Aorta (tissue), 5 donors: Measurements from ENCODE around the gene ZNF679. TPM values are rescaled to one million over a fixed set of nuclear protein-coding genes. Genes with fewer than 3 reads are reported as not detected.
"Not testable (repeated sequence)": the region's sequence is repeated elsewhere in the genome, so short reads cannot be mapped to it uniquely, and the experiment has no call there.

ENCODE experiments used
- ATAC-seq: fragments of 200-7000 bp; cut with Tn5 transposase; one replicate; pipeline ENCODE4 v1.9.1; 2022; ENCODE audit warnings: moderate library complexity; ENCODE audit not compliant: low FRiP score
- DNase-seq, 2 donors: peaks; one replicate each; pipeline ENCODE4 v3.0.0-alpha.2; 2020
- H3K27ac ChIP-seq, 2 donors: one replicate each; pipeline ENCODE4 v1.5.1; 2013; ENCODE audit warnings: low read length in 2 of 2, mild to moderate bottlenecking in 2 of 2, moderate library complexity in 2 of 2, control low read depth in 1 of 2, inconsistent platforms in 1 of 2, low read depth in 1 of 2
- H3K27me3 ChIP-seq, 2 donors: one replicate each; pipeline ENCODE4 v1.6.1; 2013; ENCODE audit warnings: control low read depth in 1 of 2, low read length in 1 of 2, mild to moderate bottlenecking in 1 of 2, moderate library complexity in 1 of 2; ENCODE audit not compliant: insufficient read depth in 2 of 2, control insufficient read depth in 1 of 2
- H3K36me3 ChIP-seq, 2 donors: one replicate each; pipeline ENCODE4 v1.6.1; 2013; ENCODE audit warnings: control low read depth in 1 of 2, low read length in 1 of 2, mild to moderate bottlenecking in 1 of 2; ENCODE audit not compliant: insufficient read depth in 2 of 2, control insufficient read depth in 1 of 2
- H3K4me1 ChIP-seq, 2 donors: one replicate each; pipeline ENCODE4 v1.6.1; 2013; ENCODE audit warnings: low read length in 2 of 2, control low read depth in 1 of 2, mild to moderate bottlenecking in 1 of 2, moderate library complexity in 1 of 2; ENCODE audit not compliant: insufficient read depth in 2 of 2, control insufficient read depth in 1 of 2
- H3K4me3 ChIP-seq, 2 donors: one replicate each; pipeline ENCODE4 v1.5.1; 2013; ENCODE audit warnings: low read length in 2 of 2, control low read depth in 1 of 2, mild to moderate bottlenecking in 1 of 2
- H3K9me3 ChIP-seq: one replicate; pipeline ENCODE4 v1.6.1; 2013; ENCODE audit warnings: mild to moderate bottlenecking, low read length; ENCODE audit not compliant: control insufficient read depth
- WGBS, 2 donors: extraction: QIAGEN DNeasy Blood & Tissue Kit; methylation state at CpG; one replicate each; pipeline ENCODE4 v1.1.7; 2013; 5-methylcytosine and 5-hydroxymethylcytosine counted together
- intact Hi-C, 2 donors: fragments of 100-400 bp; cut with DNase I; formaldehyde crosslinking; loops; one replicate each; pipeline versions ENCODE4 v1.14.2 to v1.15.0; 2022
- long read RNA-seq, 2 donors: library from polyadenylated mRNA; unstranded; transcript quantifications; one replicate each; pipeline ENCODE4 v2.0.0, GENCODE V29; 2020 to 2021
- polyA plus RNA-seq, 2 donors: library from polyadenylated mRNA; stranded (reverse); fragments of 200-250 nt; gene quantifications; one replicate each; pipeline ENCODE4 v1.2.3, GENCODE V29; 2013
- total RNA-seq, 2 donors: library from RNA; stranded (reverse); fragmentation: NEBNext Ultra II Directional; extraction: Animal tissue kit (Norgen Biotek cat#: 25700); gene quantifications; one replicate each; pipeline ENCODE4 v1.2.1, GENCODE V29; 2021
- donor health status: healthy with polysubstance abuse.
- donor health status: Bipolar disorder and iron deficiency.
- donor health status: DM: no; HTN: no; CAD: no.
- donor health status: DM: no; HTN: no; CAD: no.
- donor health status: DM: yes; HTN: yes; CAD: no.

Gene ZNF679
- total RNA-seq (not detected), polyA plus RNA-seq (not detected)
- long read RNA-seq, donor 1 = 0 reads
- long read RNA-seq, donor 2 = 0 reads

DNA sequence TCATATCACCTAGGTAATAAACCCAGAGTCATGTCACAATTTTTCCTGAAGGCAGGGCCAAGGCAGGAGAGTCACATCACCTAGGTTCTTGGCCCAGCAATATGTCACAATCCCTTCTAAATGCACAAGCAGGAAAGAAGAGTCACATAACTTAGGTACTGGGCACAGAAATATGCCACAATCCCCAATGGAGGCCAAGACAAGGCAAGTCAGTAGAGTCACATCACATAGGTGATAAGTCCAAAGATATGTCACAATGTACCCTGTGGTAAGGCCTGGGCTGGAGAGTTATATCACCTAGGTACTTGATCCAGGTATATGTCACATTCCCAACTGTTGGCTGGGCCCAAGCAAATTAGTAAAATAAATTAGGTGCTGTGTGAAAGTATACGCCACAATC is at the start of gene ZNF679:
Gene ZNF679, plus strand, starts transcription at position 301 of the 400 bp plus-strand sequence. CDS start 20,644 bp downstream, outside the sequence.
- WGBS, 2 donors = 87 to 88% methylated on average over 1 of the region's 1 CpG
- DNase-seq, H3K9me3 ChIP-seq, intact Hi-C loops, H3K4me1 ChIP-seq, ATAC-seq, H3K4me3 ChIP-seq, H3K36me3 ChIP-seq, H3K27ac ChIP-seq, H3K27me3 ChIP-seq: not testable (repeated sequence)

DNA sequence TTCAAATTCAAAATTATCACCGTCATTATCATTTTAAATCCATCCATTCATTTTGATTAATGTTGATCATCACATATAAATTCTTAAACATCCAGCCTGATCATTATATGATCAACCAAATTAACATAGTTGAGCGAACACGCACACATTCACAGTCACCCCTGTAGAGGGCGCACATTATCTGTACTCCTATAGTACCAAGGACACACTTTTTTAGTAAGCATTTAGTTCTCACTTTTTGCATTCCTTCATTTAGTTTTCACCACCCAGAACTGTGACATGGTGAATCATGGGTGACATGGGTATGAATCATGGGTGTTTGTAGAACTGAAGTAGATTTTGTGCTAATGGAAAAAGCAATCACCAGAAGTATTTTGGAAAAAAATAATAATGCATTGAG is 47.3 kb upstream of the ZNF679 start:
- DNase-seq (no peak), ATAC-seq (no peak)
- peaks cover 2% of the 10 kb centered on the region for H3K9me3 ChIP-seq
- H3K27ac ChIP-seq = no peak overlapping the region
- no peaks in the 10 kb centered on the region for H3K36me3 ChIP-seq
- H3K4me1 ChIP-seq = no peaks in the 10 kb centered on the region
- H3K4me3 ChIP-seq = no peak overlapping the region
- H3K27me3 ChIP-seq = no peaks in the 10 kb centered on the region
- 42 to 46% methylated on average over 4 of the region's 4 CpGs for WGBS, 2 donors
- intact Hi-C loops = loop anchor here in 1 of 2 donors (5.0 kb wide), 1 partner anchor 441 kb away; no protein-coding TSS in a partner anchor

DNA sequence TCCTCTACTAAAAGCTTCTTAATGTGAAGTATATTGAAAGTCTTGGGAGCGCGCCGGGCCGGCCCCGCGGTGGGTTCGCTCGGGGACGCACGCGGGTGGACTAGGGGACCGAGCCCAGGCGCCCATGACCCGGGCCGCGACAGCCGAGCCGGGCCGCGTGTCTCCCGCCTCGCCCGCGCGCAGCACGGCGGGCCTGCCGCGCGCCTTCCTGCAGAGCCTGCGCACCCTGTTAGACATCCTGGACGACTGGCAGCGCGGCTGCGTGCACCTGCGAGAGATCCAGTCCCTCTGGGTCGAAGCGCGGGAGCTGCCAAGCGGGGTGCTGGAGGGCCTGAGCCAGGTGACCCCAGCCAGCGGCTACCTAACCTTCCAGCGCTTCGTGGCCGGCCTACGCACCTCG is 46.7 kb upstream of the ZNF679 start:
- H3K4me3 ChIP-seq = no peak overlapping the region
- ATAC-seq (no peak), DNase-seq (no peak)
- 18 to 33% methylated on average over 46 of the region's 46 CpGs for WGBS, 2 donors
- H3K4me1 ChIP-seq = no peaks in the 10 kb centered on the region
- H3K27ac ChIP-seq = no peak overlapping the region
- intact Hi-C loops = loop anchor here in 1 of 2 donors (5.0 kb wide), 1 partner anchor 441 kb away; no protein-coding TSS in a partner anchor
- peaks cover 2% of the 10 kb centered on the region for H3K9me3 ChIP-seq
- no peaks in the 10 kb centered on the region for H3K36me3 ChIP-seq
- no peaks in the 10 kb centered on the region for H3K27me3 ChIP-seq

DNA sequence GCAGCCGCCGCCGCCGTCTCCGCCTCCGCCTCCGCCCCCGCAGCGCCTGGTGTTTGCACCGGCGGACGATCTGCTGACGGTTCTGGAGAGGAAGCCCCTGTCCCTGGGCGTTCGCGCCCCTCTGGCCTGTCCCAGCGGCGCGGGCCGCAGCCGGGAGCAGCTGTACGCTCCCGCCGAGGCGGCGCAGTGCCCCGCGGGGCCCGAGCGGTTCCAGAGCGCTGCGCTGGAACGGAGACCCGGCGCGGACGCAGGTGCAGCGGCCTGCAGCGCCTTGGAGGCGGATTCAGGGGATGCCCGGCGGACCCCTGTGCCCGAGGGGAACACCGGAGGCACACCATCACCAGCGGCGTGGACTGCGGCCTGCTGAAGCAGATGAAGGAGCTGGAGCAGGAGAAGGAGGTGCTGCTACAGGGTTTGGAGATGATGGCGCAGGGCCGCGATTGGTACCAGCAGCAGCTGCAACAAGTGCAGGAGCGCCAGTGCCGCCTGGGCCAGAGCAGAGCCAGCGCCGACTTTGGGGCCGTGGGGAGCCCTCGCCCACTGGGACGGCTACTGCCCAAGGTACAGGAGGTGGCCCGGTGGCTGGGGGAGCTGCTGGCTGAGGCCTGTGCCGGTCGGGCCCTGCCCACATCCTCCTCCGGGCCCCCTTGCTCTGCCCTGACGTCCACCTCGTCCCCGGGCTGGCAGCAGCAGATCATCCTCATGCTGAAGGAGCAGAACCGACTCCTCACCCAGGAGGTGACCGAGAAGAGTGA is 46.1 kb upstream of the ZNF679 start:
- 21 to 32% methylated on average over 62 to 66 of the region's 66 CpGs for WGBS, 2 donors

DNA sequence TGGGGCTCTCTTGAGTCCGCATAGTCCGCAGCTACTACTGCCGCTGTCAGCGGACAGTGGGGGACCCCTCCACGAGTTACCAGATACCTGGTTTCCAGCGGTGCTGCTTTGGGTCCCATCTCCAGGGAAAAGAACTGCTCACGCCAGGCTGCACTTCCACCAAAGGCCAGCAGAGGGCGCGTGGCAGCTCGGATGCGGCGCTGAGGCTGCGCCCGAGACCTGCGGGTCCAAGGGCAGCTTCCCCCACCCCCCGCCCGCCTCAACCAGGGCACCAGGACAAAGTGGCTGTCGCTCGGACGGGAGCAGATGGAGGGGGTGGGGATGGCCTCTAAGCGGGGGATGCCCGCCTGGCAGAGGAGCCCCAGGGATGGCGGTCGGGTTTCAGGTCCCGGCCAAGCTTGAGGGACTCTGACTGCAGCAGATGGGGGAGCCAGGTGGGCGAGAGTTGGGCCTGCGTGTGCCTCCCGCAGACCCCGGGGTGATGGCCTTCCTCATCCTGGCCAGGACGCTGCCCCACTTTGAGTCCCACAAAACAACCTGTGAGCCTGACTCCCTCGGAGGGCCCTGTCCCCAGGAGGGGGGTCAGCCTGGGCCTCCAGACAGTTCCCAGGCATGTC is 45.0 kb upstream of the ZNF679 start:
- Histone ChIP-seq H3K4me3 (no peak overlapping the region), H3K9me3 (peaks cover 4% of the 10 kb centered on the region), H3K27ac (no peak overlapping the region), H3K36me3 (no peaks in the 10 kb centered on the region), H3K4me1 (no peaks in the 10 kb centered on the region), H3K27me3 (no peaks in the 10 kb centered on the region)
- 15 to 25% methylated on average over 29 to 31 of the region's 31 CpGs for whole genome bisulfite sequencing, 2 donors
- DNase-seq = no peak
- intact Hi-C loops = loop anchor here (2.0 to 5.0 kb wide), 2 partner anchors 436 to 439 kb away; no protein-coding TSS in a partner anchor
- ATAC-seq = peak; percentile 45

More for the DNA sequence above, 46.1 kb upstream of the ZNF679 start:
- H3K4me1 ChIP-seq = no peaks in the 10 kb centered on the region
- H3K9me3 ChIP-seq = peaks cover 2% of the 10 kb centered on the region
- no peaks in the 10 kb centered on the region for H3K27me3 ChIP-seq
- DNase-seq = no peak
- no peak for ATAC-seq
- no peak overlapping the region for H3K4me3 ChIP-seq
- H3K36me3 ChIP-seq = no peaks in the 10 kb centered on the region
- intact Hi-C loops = loop anchor here (2.0 to 5.0 kb wide), 2 partner anchors 437 to 440 kb away; no protein-coding TSS in a partner anchor
- no peak overlapping the region for H3K27ac ChIP-seq

DNA sequence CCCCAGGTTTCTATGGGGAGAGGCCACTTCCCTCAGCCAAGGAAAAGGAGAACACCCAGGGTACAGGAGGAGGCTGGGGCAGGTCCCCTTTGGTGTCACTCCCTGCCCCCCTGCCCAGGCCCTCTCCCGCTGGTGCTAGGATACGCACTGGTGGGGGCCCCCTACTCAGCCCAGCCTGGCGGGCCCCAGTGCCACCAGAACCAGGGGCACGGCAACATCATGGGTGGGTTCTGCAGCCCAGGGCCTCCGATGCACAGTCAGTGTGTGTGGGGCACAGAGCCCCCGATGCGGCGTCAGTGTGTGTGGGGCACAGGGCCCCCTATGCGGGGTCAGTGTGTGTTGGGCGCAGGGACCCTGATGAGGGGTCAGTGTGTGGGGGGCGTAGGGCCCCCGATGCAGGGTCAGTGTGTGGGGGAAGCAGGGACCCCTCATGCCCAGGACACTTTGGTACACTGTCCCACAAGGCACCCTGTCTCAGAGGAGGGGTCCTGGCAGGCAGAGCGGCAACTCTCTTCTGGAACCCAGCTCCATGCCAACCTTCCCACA is 44.4 kb upstream of the ZNF679 start:
- no peaks in the 10 kb centered on the region for H3K4me1 ChIP-seq
- DNase-seq (no peak), ATAC-seq (no peak)
- no peaks in the 10 kb centered on the region for H3K27me3 ChIP-seq
- WGBS, 2 donors = 95 to 96% methylated on average over 13 of the region's 13 CpGs
- intact Hi-C loops = loop anchor here (2.0 to 5.0 kb wide), 2 partner anchors 435 to 438 kb away; no protein-coding TSS in a partner anchor
- peaks cover 4% of the 10 kb centered on the region for H3K9me3 ChIP-seq
- H3K27ac ChIP-seq = no peak overlapping the region
- H3K36me3 ChIP-seq = no peaks in the 10 kb centered on the region
- no peak overlapping the region for H3K4me3 ChIP-seq

DNA sequence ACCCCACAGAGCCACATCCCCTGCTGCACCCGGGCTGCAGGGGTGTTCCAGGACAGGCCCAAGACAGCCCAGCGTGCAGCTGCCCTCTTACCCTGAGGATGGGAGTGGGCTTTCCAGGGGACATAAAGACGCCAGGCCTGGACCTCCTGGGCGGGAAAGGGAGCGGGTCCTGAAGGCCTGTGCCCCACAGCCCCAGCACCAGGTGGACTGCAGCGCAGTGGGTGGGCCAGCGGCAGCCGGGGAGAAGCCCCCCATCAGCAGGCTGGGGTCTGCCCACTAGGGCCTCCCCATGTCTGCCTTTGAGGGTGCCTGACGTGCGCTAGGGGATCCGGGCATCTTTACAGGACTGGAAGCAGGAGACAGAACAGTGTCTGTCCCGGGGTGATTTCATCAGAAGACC is 43.9 kb upstream of the ZNF679 start:
- no peaks in the 10 kb centered on the region for H3K36me3 ChIP-seq
- ATAC-seq = peak; percentile 33

DNA sequence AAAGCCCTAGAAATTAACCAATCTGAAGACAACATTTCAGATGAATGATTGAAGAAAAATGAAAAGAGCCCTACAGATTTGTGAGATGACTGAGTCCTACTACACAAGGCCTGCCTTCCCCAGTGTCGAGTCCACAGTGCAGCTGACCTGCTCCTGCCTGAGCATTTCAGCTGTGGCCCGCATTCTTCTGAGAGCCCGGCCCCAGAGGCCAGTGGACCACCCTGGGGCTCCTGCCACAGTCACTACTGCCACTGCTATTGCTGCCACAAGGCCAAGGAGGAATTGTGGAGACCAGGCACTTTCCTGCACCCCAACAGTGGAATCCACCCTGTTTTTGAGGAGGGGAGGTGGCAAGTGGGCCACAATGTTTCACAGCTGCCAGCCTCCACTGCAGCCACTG is 40.9 kb upstream of the ZNF679 start:
- 52 to 58% methylated on average over 3 of the region's 3 CpGs for WGBS, 2 donors
- Histone ChIP-seq H3K27ac (no peak overlapping the region), H3K9me3 (peaks cover 1% of the 10 kb centered on the region)

More for the DNA sequence above, 43.9 kb upstream of the ZNF679 start:
- H3K4me3 ChIP-seq = no peak overlapping the region
- WGBS, 2 donors = 90 to 91% methylated on average over 12 of the region's 12 CpGs
- H3K9me3 ChIP-seq = peaks cover 4% of the 10 kb centered on the region
- intact Hi-C loops = loop anchor here in 1 of 2 donors (5.0 kb wide), 1 partner anchor 438 kb away; no protein-coding TSS in a partner anchor
- no peaks in the 10 kb centered on the region for H3K4me1 ChIP-seq
- no peaks in the 10 kb centered on the region for H3K27me3 ChIP-seq
- H3K27ac ChIP-seq = no peak overlapping the region
- no peak for DNase-seq

More for the DNA sequence above, 40.9 kb upstream of the ZNF679 start:
- Histone ChIP-seq H3K4me3 (no peak overlapping the region), H3K27me3 (no peaks in the 10 kb centered on the region), H3K4me1 (no peaks in the 10 kb centered on the region), H3K36me3 (no peaks in the 10 kb centered on the region)
- ATAC-seq = no peak
- intact Hi-C loops = no loop called here
- no peak for DNase-seq
